Natural killer cell (primary cell): ENCODE results near the gene CDKAL1. TPM values are rescaled to one million over a fixed set of nuclear protein-coding genes. Genes with fewer than 3 reads are reported as not detected.

ENCODE experiments used
- ATAC-seq, 3 donors: fragments of 150-1000 bp in 2 of 3; fragments of 200-7000 bp in 1 of 3; cut with Tn5 transposase; 1 replicate in 1 of 3; 2 replicates in 2 of 3; pipeline ENCODE4 v1.10.0; 2021; ENCODE audit warnings: mild to moderate bottlenecking in 2 of 3, moderate library complexity in 2 of 3
- DNase-seq, 2 donors: peaks; one replicate each; pipeline versions ENCODE4 v3.0.0 to v3.0.0-alpha.2; 2013 to 2021; ENCODE audit warnings: mixed read lengths in 1 of 2
- H3K27ac ChIP-seq: one replicate; pipeline ENCODE4 v1.5.1; 2013; ENCODE audit warnings: mild to moderate bottlenecking, low read length
- H3K27me3 ChIP-seq: one replicate; pipeline ENCODE4 v1.6.1; 2013; ENCODE audit warnings: low read length; ENCODE audit not compliant: control insufficient read depth, insufficient read depth
- H3K36me3 ChIP-seq: one replicate; pipeline ENCODE4 v1.6.1; 2013; ENCODE audit warnings: low read length; ENCODE audit not compliant: control insufficient read depth, insufficient read depth
- H3K4me1 ChIP-seq: one replicate; pipeline ENCODE4 v1.6.1; 2013; ENCODE audit warnings: low read length; ENCODE audit not compliant: control insufficient read depth, insufficient read depth
- H3K4me3 ChIP-seq: one replicate; pipeline ENCODE4 v1.5.1; 2013; ENCODE audit warnings: low read length
- H3K9me3 ChIP-seq: one replicate; pipeline ENCODE4 v1.6.1; 2013; ENCODE audit warnings: low read length; ENCODE audit not compliant: control insufficient read depth, insufficient read depth
- H3K27ac Mint-ChIP-seq, 2 donors: one replicate each; pipeline ENCODE4 v1.8.0; 2022; ENCODE audit warnings: mild to moderate bottlenecking in 2 of 2, mixed read lengths in 2 of 2, moderate library complexity in 1 of 2
- H3K27me3 Mint-ChIP-seq, 2 donors: one replicate each; pipeline ENCODE4 v1.8.0; 2022; ENCODE audit warnings: low read depth in 2 of 2, mixed read lengths in 2 of 2
- H3K36me3 Mint-ChIP-seq: one replicate; pipeline ENCODE4 v1.8.0; 2022; ENCODE audit warnings: mixed read lengths
- H3K4me1 Mint-ChIP-seq, 2 donors: one replicate each; pipeline ENCODE4 v1.8.0; 2022; ENCODE audit warnings: mixed read lengths in 2 of 2
- H3K4me3 Mint-ChIP-seq: one replicate; pipeline ENCODE4 v1.8.0; 2022; ENCODE audit warnings: mild to moderate bottlenecking, moderate library complexity, mixed read lengths
- H3K9me3 Mint-ChIP-seq, 2 donors: one replicate each; pipeline ENCODE4 v1.8.0; 2022; ENCODE audit warnings: mixed read lengths in 2 of 2
- WGBS: methylation state at CpG from one replicate; pipeline ENCODE4 v1.1.7; 2013; ENCODE audit warnings: missing lambda C conversion rate; ENCODE audit not compliant: insufficient coverage; 5-methylcytosine and 5-hydroxymethylcytosine counted together
- intact Hi-C: fragments of 100-400 bp; cut with micrococcal nuclease; formaldehyde crosslinking; loops from one replicate; pipeline ENCODE4 v1.14.2; 2022
- total RNA-seq, 4 donors: library from RNA; stranded (reverse); fragments of 120-200 nt in 1 of 4; gene quantifications; one replicate each; pipeline versions ENCODE4 v1.2.3 to v1.2.4, GENCODE V29; 2013 to 2022
- TF ChIP-seq, protein P1 (sequence below): fragments of 200-600 bp; IDR thresholded peaks from one replicate; pipeline ENCODE4 v1.8.0; 2022; ENCODE audit warnings: antibody characterized with exemption

The CDKAL1 gene
- total RNA-seq, 3 donors from 2014 or later (not counting 1 experiment from before 2014, with no cell fraction given), result 26.0 to 32.8 (median 28.9) TPM

DNA sequence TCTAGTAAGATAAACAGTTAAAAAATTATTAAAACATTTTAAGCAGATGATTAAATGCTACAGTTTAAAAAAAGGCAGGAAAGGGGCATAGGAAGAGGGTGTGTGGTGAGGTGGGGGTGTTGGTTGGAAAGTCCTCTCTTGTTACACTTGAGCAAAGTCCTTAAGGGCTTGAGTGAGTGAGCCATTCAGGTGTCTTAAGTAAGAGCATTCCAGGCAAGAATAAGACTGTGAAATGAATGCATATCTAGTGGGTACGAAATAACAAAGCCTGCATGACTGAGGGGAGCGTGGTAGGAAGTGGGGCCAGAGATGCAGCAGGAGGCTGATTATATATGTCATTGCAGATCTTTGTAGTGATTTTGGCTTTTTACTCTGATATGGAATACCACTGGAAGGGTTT, 5.1 kb downstream of the CDKAL1 start:
- H3K9me3 Mint-ChIP-seq, result no peaks in the 10 kb centered on the region
- TF ChIP-seq, protein P1, sequence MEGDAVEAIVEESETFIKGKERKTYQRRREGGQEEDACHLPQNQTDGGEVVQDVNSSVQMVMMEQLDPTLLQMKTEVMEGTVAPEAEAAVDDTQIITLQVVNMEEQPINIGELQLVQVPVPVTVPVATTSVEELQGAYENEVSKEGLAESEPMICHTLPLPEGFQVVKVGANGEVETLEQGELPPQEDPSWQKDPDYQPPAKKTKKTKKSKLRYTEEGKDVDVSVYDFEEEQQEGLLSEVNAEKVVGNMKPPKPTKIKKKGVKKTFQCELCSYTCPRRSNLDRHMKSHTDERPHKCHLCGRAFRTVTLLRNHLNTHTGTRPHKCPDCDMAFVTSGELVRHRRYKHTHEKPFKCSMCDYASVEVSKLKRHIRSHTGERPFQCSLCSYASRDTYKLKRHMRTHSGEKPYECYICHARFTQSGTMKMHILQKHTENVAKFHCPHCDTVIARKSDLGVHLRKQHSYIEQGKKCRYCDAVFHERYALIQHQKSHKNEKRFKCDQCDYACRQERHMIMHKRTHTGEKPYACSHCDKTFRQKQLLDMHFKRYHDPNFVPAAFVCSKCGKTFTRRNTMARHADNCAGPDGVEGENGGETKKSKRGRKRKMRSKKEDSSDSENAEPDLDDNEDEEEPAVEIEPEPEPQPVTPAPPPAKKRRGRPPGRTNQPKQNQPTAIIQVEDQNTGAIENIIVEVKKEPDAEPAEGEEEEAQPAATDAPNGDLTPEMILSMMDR, result no peak
- ATAC-seq (no peak), DNase-seq (no peak)
- H3K27ac Mint-ChIP-seq, result no peak overlapping the region
- Histone ChIP-seq H3K9me3 (no peaks in the 10 kb centered on the region), H3K27me3 (no peaks in the 10 kb centered on the region), H3K36me3 (peaks cover 17% of the 10 kb centered on the region), H3K4me3 (no peak overlapping the region), H3K27ac (no peak overlapping the region), H3K4me1 (peaks cover 6% of the 10 kb centered on the region)
- H3K4me3 Mint-ChIP-seq, result no peak overlapping the region
- H3K4me1 Mint-ChIP-seq, result peaks cover 42 to 48% of the 10 kb centered on the region in 2 donors
- H3K27me3 Mint-ChIP-seq, result no peaks in the 10 kb centered on the region
- intact Hi-C loops, result no loop called here
- 92% methylated on average over 2 of the region's 2 CpGs for WGBS
- H3K36me3 Mint-ChIP-seq, result no peaks in the 10 kb centered on the region

DNA sequence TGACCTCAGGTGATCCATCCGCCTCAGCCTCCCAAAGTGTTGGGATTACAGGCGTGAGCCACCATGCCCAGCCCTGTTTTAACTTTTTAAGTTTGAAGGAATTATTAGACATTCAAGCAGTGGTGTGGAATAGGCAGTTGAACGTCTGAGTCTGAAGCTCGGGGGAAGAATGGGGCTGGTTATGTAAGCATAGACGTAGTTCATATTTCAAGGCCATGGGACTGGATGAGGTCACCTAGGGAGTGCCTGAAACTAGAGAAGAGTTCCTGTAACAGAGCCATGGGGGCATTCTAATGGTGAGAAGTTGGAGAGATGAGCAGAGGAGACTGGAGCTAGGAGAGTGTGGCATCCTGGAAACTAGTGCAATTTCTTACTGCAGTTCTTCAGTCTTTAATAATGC, 6.4 kb downstream of the CDKAL1 start:
- Mint-ChIP-seq H3K27me3 (no peaks in the 10 kb centered on the region), H3K27ac (no peak overlapping the region), H3K4me3 (no peak overlapping the region), H3K9me3 (no peaks in the 10 kb centered on the region), H3K36me3 (no peaks in the 10 kb centered on the region), H3K4me1 (peaks cover 29 to 41% of the 10 kb centered on the region in 2 donors)
- ATAC-seq (no peak), DNase-seq (no peak)
- Histone ChIP-seq H3K9me3 (no peaks in the 10 kb centered on the region), H3K4me3 (no peak overlapping the region), H3K36me3 (peaks cover 19% of the 10 kb centered on the region), H3K27ac (no peak overlapping the region), H3K4me1 (peaks cover 4% of the 10 kb centered on the region), H3K27me3 (no peaks in the 10 kb centered on the region)
- 94% methylated on average over 5 of the region's 5 CpGs for WGBS
- TF ChIP-seq, protein P1, result no peak
- intact Hi-C loops, result no loop called here

DNA sequence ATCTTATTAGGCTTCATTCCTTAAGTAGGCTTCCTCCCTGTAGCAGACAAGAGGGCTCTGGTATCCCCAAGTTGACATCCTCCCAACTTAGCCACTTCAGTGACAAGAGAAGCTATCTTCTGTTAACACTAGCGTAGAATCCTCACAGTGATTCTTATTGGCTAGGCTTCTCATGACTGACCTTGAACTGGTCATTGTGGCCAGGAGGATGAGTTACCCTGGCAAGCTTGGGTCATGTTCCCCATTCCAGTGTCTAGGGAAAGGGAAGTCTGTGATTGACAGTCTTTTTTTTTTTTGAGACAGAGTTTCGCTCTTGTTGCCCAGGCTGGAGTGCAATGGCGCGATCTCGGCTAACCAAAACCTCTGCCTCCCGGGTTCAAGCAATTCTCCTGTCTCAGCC, 7.1 kb downstream of the CDKAL1 start:
- ATAC-seq, result no peak
- DNase-seq, result no peak
- H3K27me3 Mint-ChIP-seq, result no peaks in the 10 kb centered on the region
- H3K36me3 Mint-ChIP-seq, result no peaks in the 10 kb centered on the region
- H3K9me3 ChIP-seq, result no peaks in the 10 kb centered on the region
- H3K4me3 Mint-ChIP-seq, result no peak overlapping the region
- H3K36me3 ChIP-seq, result peaks cover 22% of the 10 kb centered on the region
- no peaks in the 10 kb centered on the region for H3K27me3 ChIP-seq
- H3K9me3 Mint-ChIP-seq, result no peaks in the 10 kb centered on the region
- TF ChIP-seq, protein P1, result no peak
- H3K4me3 ChIP-seq, result no peak overlapping the region
- H3K4me1 ChIP-seq, result no peaks in the 10 kb centered on the region
- H3K4me1 Mint-ChIP-seq, result peaks cover 22 to 34% of the 10 kb centered on the region in 2 donors
- no peak overlapping the region for H3K27ac Mint-ChIP-seq
- intact Hi-C loops, result no loop called here
- no peak overlapping the region for H3K27ac ChIP-seq
- WGBS, result 98% methylated on average over 6 of the region's 6 CpGs

DNA sequence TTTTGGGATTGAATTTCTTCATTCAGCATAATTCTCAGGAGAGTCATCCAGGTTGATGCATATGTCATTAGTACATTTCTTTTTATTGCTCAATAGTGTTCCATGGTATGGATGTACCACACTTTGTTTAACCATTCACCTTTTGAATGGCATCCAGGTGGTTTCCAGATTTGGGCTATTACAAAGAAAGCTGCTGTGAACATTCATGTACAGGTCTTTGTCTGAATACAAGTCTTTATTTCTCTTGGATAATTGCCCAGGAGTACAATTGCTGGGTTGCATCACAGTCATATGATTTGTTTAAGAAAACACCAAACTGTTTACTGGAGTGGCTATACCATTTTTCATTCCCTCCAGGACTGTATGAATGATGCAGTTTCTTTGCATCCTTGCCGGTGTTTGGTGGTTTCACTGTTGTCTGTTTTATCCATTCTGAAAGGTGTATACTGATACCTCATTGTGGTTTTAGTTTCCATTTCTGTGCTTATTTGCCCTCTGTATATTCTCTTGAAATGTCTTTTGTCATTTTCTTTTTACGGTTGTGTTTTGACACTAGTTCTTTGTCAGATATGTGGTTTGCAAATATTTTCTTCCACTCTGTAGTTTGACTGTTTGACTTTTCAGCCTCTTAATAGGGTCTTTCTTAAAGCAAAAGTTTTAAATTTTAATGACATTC, 8.8 kb downstream of the CDKAL1 start:
- Mint-ChIP-seq H3K4me3 (no peak overlapping the region), H3K27ac (no peak overlapping the region), H3K36me3 (no peaks in the 10 kb centered on the region), H3K4me1 (peaks cover 14 to 34% of the 10 kb centered on the region in 2 donors), H3K9me3 (no peaks in the 10 kb centered on the region), H3K27me3 (no peaks in the 10 kb centered on the region)
- DNase-seq (no peak), ATAC-seq (no peak)
- 0% methylated on average over 1 of the region's 2 CpGs for WGBS
- Histone ChIP-seq H3K27me3 (no peaks in the 10 kb centered on the region), H3K36me3 (peaks cover 33% of the 10 kb centered on the region), H3K27ac (no peak overlapping the region), H3K9me3 (no peaks in the 10 kb centered on the region), H3K4me1 (no peaks in the 10 kb centered on the region), H3K4me3 (no peak overlapping the region)
- intact Hi-C loops, result no loop called here
- TF ChIP-seq, protein P1, result no peak
